ENCODE results near the gene DHX35.

- no peak for TF ChIP-seq CTCF (IDR thresholded peaks at IDR 0.05)
- no peak for TF ChIP-seq POLR2A (IDR thresholded peaks at IDR 0.05)
Observed at GRCh38 chr20:38945012-38945411, 17.1 kb upstream of the DHX35 start.
